ENCODE results near the gene FGFBP1. TPM values are rescaled to one million over a fixed set of nuclear protein-coding genes. Genes with fewer than 3 reads are reported as not detected.
A peak's percentile ranks its signal among the peaks of the same experiment; 100 is the strongest.

The FGFBP1 gene
- total RNA-seq, 4 donors from 2014 or later, result 386 to 630 (median 528) TPM

- 20 to 49% methylated on average over 2 of the region's 2 CpGs for WGBS, 2 donors
- H3K36me3 ChIP-seq, result no peaks in the 10 kb centered on the region
- DNase-seq, result no peak
These were observed 24.9 kb downstream of the FGFBP1 start for GRCh38 chr4:15913631-15913970.

DNA sequence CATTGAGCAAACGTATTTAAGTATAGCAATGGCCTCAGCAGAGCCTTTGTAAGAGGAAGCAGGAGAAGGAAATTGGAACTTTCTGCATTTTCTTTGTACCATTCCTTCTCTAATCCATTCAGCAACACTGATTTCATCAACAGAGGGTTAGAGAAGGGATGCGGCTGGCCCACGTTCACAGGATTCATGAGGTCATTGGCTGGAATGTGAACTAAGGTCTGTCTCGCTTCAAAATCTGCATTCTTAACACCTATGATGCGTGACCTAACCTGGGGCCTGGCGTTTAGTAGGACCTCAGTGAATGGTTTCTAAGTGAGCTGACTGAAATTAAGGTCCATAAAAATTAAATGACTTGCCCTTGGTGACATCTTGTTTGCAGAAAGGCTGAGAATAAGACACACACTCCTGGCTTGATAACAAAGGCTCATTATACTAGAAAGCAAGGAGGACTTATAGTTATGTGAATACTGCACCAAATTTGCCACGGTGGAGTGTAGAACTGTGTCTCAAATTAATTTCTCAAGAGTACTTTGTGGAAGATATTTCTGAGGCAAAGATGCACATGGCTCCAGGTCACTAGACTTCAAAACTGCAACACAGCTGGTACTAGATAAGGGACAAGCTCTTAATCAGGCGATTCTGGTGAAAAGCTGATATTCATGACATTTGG is 25.4 kb downstream of the FGFBP1 start:
- H3K36me3 ChIP-seq, result no peaks in the 10 kb centered on the region
- peak overlapping the region in 3 of 4 donors; percentile 40 to 81 (median 72) for H3K27ac ChIP-seq
- WGBS, 2 donors, result 59 to 61% methylated on average over 3 to 7 of the region's 8 CpGs
- no peak overlapping the region for H3K4me3 ChIP-seq
- no peak for TF ChIP-seq CTCF (IDR thresholded peaks at IDR 0.05)
- peaks cover 5 to 75% (median 6%) of the 10 kb centered on the region in 3 donors for H3K4me1 ChIP-seq
- no peak for DNase-seq
- no peaks in the 10 kb centered on the region for H3K9me3 ChIP-seq
- intact Hi-C loops (cut with DNase I), result no loop called here
- no peaks in the 10 kb centered on the region for H3K27me3 ChIP-seq

More at GRCh38 chr4:15913631-15913970, 24.9 kb downstream of the FGFBP1 start:
- H3K27ac ChIP-seq, result peak overlapping the region in 3 of 4 donors; percentile 69 to 81 (median 72)
- H3K4me1 ChIP-seq, result peaks cover 9 to 80% (median 10%) of the 10 kb centered on the region in 3 donors
- no peak overlapping the region for H3K4me3 ChIP-seq
- intact Hi-C loops (cut with DNase I), result no loop called here
- TF ChIP-seq POLR2A (IDR thresholded peaks at IDR 0.05) (no peak), CTCF (IDR thresholded peaks at IDR 0.05) (no peak)
- no peaks in the 10 kb centered on the region for H3K27me3 ChIP-seq
- no peaks in the 10 kb centered on the region for H3K9me3 ChIP-seq

GRCh38 chr4:15912236-15912635 is 26.3 kb downstream of the FGFBP1 start:
- DNase-seq, result no peak
- H3K36me3 ChIP-seq, result no peaks in the 10 kb centered on the region
- WGBS, 2 donors, result 69 to 72% methylated on average over 6 of the region's 7 CpGs
- H3K9me3 ChIP-seq, result no peaks in the 10 kb centered on the region
- no peaks in the 10 kb centered on the region for H3K27me3 ChIP-seq
- intact Hi-C loops (cut with DNase I), result no loop called here
- peaks cover 0 to 75% (median 5%) of the 10 kb centered on the region in 3 donors for H3K4me1 ChIP-seq
- TF ChIP-seq CTCF (IDR thresholded peaks at IDR 0.05), result no peak
- TF ChIP-seq POLR2A (IDR thresholded peaks at IDR 0.05), result no peak
- H3K27ac ChIP-seq, result peak overlapping the region in 2 of 4 donors; percentile 72 to 81
- no peak overlapping the region for H3K4me3 ChIP-seq

DNA sequence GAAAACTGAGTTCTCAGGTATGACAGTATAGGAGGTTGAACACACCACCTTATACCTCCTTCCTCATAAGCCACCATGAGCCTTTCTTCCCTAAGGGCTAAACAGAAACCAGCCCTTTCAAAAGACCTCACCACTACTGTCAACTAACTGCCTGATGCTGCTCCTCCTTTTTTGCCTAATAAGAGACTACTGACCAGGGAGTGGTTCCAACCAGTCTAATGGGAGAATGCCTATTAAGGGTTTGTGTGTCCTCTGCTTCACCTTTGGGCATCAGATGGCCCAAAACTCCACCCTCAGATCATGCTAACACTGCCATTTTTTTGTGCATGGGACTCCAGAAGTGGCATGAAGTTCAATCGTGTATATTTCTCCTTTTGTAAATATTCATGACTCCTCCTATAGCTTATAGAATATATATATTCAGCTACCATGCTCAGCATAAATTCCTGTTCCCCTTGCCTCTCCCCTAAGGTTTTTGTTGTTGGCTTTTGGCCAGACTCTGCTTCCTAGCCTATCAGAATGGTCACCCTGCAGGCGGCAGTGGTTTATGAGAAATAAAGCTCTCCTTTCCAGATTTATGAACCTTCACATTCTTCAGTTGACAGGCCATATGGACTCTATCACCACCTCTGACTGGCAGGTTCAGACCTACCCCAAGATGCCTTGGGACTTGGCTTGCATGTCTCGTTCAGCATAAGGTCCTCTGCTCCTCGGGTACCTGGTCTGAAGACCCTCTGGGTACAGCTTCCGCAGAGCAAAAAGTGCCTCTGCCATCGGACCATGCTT is 28.2 kb downstream of the FGFBP1 start:
- intact Hi-C loops (cut with DNase I), result no loop called here
- H3K36me3 ChIP-seq, result no peaks in the 10 kb centered on the region
- peaks cover 0 to 4% (median 0%) of the 10 kb centered on the region in 4 donors for H3K27me3 ChIP-seq
- WGBS, 2 donors, result 70 to 76% methylated on average over 5 to 6 of the region's 6 CpGs
- DNase-seq, result no peak
- H3K4me3 ChIP-seq, result no peak overlapping the region
- no peaks in the 10 kb centered on the region for H3K9me3 ChIP-seq
- peak overlapping the region in 3 of 4 donors; percentile 57 to 77 (median 76) for H3K27ac ChIP-seq
- TF ChIP-seq CTCF (IDR thresholded peaks at IDR 0.05), result no peak
- TF ChIP-seq POLR2A (IDR thresholded peaks at IDR 0.05), result no peak
- H3K4me1 ChIP-seq, result peaks cover 5 to 84% (median 10%) of the 10 kb centered on the region in 3 donors

GRCh38 chr4:15907430-15907829 is 31.1 kb downstream of the FGFBP1 start:
- DNase-seq, result no peak
- Histone ChIP-seq H3K27ac (peak overlapping the region in 2 of 4 donors; percentile 85), H3K9me3 (no peaks in the 10 kb centered on the region), H3K4me1 (peaks cover 5 to 65% (median 6%) of the 10 kb centered on the region in 3 donors), H3K27me3 (peaks cover 0 to 4% (median 0%) of the 10 kb centered on the region in 4 donors), H3K4me3 (no peak overlapping the region), H3K36me3 (no peaks in the 10 kb centered on the region)
- WGBS, 2 donors, result 78 to 79% methylated on average over 1 of the region's 1 CpG
- intact Hi-C loops (cut with DNase I), result no loop called here
- TF ChIP-seq POLR2A (IDR thresholded peaks at IDR 0.05), result no peak
- no peak for TF ChIP-seq CTCF (IDR thresholded peaks at IDR 0.05)
